GM19438 (cell line): ENCODE results near the gene ITGA11.
A peak's percentile ranks its signal among the peaks of the same experiment; 100 is the strongest.

ENCODE experiments used
- ATAC-seq: cut with Tn5 transposase; IDR thresholded peaks from one replicate; pipeline ENCODE4 v1.9.1; 2021; ENCODE audit warnings: low read depth; ENCODE audit not compliant: unreplicated experiment

Gene ITGA11, protein sequence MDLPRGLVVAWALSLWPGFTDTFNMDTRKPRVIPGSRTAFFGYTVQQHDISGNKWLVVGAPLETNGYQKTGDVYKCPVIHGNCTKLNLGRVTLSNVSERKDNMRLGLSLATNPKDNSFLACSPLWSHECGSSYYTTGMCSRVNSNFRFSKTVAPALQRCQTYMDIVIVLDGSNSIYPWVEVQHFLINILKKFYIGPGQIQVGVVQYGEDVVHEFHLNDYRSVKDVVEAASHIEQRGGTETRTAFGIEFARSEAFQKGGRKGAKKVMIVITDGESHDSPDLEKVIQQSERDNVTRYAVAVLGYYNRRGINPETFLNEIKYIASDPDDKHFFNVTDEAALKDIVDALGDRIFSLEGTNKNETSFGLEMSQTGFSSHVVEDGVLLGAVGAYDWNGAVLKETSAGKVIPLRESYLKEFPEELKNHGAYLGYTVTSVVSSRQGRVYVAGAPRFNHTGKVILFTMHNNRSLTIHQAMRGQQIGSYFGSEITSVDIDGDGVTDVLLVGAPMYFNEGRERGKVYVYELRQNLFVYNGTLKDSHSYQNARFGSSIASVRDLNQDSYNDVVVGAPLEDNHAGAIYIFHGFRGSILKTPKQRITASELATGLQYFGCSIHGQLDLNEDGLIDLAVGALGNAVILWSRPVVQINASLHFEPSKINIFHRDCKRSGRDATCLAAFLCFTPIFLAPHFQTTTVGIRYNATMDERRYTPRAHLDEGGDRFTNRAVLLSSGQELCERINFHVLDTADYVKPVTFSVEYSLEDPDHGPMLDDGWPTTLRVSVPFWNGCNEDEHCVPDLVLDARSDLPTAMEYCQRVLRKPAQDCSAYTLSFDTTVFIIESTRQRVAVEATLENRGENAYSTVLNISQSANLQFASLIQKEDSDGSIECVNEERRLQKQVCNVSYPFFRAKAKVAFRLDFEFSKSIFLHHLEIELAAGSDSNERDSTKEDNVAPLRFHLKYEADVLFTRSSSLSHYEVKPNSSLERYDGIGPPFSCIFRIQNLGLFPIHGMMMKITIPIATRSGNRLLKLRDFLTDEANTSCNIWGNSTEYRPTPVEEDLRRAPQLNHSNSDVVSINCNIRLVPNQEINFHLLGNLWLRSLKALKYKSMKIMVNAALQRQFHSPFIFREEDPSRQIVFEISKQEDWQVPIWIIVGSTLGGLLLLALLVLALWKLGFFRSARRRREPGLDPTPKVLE

DNA sequence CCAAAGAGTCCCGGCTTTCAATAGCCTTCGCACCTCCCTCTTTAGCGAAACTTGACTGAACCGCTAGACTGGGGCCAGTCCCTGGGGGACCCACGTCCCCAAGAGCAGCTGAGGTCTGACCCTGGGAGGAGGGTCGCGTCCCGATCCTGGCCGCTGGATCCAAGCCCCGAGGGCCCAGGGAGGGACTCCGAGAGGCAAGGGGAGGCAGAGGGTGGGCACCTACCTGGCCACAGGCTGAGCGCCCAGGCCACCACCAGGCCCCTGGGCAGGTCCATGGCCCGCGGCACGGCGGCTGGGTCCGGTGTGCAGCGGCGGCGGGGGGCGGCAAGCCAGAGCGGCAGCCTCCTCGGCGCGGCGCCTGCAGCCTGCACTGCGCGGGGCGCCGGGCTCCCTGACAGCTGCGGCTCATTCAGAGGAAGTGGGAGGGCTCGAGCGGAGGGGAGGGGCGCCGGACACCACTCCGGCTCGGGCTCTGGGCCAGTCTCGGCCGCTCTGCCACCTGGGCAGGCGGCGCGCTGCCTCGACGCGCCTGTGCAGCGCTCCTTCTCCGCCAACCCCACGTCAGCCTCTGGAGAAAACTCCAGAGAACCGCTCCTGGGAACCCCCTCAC lies at the start of gene ITGA11:
Gene ITGA11, minus strand, starts transcription at position 372 of the 610 bp plus-strand sequence. Its CDS starts 97 bp downstream, at position 275.
- ATAC-seq: peak; percentile 67

DNA sequence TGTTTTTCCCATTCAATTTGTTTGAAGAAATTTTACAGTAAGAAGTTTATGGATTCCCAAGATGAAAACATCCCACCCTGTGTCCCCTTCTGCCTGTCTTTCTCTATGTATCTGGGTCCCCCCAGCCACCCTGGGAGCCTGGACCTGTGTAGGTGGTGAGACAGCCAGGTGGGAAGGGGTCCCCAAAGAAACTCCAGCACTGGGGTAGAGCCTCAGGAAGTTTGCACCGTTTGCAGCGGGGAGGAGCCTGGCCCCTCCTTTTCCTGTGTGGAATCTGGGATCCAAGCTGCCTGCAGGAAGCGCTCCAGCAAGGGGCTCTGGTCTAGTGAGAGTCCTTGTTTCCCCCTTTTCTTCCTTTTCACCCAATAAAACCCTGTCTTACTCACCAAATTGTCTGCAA lies 49.4 kb upstream of the ITGA11 start:
- ATAC-seq: no peak

DNA sequence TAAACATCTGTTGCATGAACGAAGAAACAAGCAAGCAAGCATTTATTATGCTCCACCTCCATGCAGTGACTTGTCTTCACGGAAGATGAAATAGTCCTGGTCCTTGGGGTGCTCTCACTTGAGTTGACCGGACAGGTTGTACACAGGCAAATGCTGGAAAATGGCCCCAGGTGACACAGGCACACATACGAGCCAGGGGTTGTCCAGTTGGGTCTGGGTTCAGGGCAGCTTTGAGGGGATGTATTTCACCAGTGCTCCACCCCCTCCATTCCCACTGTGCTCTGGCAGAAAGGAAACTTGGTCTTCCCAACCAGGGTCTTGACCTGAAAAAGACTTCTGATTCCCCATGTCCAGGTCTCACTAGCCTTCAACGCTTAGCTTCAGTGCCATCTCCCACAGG lies 48.3 kb upstream of the ITGA11 start:
- no peak for ATAC-seq

DNA sequence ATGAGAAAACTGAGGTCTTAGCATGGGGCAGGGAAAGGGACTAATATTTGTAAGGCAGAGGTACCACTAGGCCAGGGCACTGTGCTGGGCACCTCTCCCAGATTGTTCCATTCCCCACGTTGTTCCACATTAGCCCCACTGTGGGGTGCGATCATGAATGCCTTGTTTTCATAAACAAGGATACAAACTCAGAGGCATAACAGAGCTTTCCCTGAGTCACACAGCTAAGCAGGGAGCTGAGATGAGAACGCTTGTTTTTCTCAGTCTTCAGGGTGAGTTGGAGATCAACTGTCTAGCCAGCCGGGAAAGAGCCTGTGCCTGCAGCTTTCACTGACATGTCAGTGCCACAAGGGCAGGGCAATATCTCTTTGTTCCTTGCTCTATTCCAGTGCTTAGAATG lies 47.9 kb upstream of the ITGA11 start:
- ATAC-seq: no peak

DNA sequence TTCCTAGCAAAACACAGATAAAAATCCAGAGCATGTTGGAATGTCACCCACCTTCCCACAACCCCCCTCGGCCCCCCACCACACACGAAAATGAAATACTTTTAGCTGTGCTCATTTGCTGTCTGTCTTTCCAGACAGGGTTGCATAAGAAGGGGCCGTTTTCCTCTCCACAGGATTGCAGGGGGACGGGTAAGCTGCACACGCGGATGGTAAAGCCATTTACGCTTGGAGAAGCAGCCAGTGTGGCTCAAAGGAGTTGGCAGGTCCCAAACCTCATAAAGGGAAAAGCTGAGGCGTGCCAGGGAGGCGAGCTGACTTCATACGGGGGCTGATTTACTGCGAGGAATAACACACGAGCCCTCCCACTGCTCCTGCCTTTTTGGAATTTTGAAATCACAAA lies 47.4 kb upstream of the ITGA11 start:
- no peak for ATAC-seq

DNA sequence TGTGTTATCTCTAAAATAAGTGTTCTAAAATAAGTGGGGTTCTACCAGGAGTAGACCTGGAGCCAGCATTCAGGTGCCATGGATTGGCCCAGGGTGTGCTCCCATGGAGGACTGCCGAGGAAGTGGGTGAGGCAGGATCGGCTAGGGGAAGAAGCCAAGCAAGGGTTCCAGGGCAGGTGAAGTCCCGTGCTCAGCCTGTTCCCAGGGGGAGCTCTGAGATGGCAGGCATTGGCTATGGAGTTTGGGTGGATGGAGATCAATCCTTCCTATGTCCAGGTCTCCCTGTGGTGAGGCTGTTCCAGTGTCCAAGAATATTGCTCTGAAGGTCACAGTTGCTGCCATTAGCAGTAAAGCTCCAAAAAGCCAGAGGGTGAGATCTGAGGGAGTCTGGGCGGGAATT lies 46.9 kb upstream of the ITGA11 start:
- ATAC-seq: no peak

DNA sequence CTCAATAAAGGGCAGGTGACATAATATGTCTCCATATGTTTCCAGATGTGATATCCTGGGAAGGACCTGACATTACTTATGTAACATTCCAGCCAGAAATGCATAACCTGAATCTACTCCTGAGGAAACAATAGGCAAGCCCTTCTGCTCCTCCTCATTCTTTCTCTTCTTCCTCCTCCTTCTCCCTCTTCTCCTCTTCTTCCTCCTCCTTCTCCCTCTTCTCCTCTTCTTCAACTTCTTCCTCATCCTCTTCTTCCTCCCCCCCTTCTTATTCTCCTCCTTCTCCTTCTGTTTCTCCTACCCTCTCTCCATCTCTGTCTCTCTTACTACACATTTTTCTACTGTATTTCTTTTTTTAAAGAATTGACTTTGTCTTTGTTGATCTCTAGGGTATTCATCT lies 43.5 kb upstream of the ITGA11 start:
- ATAC-seq: no peak

DNA sequence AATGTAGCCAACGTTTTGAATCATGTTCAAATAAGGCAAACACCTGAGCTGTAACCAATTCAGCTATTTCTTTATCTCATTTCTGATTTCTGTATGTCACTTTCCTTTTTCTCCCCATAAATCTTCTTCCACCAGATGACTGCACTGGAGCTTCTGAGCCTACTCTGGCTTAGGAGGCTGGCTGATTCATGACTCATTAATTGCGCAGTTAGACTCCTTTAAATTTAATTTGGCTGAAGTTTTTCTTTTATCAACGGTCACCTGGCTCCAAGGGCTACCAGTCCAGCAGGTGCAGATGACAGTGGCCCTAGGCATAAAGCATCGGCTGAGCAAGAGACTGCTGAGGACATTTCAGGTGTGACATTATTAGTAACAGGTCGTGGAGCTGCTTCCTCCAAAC lies 39.6 kb upstream of the ITGA11 start:
- ATAC-seq: no peak

DNA sequence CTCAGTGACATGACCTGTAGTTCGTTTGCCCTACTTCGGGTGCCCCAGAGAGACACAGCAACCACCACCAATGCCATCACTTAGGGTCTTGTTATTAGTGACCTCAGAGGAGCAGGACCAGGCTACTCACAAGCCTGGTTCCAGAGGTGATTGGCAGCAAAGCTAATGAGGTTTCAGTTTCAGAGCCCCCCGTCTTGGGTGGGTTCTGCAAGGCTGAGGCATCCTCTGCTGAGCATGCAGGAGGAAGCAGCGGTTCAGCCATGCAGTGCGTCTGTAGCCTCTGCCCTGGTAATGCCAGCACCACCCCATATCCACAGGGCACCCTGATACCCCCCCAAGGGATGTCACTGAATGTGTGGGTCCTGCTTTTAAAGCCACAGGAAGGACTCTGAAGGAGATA lies 39.0 kb upstream of the ITGA11 start:
- ATAC-seq: no peak

DNA sequence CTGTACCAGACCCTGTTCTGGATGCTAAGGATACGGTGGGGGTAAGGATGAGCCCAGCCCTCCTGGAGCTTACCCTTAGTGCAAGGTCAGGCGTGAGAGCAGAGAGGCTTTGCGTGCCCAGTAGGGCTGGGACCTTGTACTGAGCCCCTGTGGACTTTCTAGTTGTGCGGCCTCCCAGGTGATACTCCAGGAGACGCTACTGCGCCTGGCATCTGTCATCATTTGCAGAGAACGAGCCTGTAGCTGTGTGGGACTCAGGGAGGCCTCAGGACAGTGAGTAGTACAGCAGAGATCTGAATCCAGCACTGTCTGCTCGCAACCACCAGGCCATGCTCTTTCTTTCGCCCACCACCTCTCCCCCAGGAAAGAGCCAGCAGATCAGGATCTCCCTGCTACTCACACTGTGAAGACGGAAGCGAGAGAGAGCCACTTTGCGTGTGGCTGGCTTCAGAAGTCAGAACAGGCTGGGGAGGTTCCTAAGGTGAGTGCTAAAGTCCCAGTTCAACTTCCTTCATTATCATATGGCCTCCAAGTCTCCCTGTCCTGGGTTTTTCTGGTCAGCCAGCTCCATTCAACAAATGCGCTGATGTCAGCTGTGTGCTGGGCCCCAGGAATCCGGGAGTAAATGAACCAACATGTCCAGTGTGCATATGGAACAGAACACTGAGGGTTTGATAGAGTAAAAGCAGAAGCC lies 38.2 kb upstream of the ITGA11 start:
- ATAC-seq: no peak

DNA sequence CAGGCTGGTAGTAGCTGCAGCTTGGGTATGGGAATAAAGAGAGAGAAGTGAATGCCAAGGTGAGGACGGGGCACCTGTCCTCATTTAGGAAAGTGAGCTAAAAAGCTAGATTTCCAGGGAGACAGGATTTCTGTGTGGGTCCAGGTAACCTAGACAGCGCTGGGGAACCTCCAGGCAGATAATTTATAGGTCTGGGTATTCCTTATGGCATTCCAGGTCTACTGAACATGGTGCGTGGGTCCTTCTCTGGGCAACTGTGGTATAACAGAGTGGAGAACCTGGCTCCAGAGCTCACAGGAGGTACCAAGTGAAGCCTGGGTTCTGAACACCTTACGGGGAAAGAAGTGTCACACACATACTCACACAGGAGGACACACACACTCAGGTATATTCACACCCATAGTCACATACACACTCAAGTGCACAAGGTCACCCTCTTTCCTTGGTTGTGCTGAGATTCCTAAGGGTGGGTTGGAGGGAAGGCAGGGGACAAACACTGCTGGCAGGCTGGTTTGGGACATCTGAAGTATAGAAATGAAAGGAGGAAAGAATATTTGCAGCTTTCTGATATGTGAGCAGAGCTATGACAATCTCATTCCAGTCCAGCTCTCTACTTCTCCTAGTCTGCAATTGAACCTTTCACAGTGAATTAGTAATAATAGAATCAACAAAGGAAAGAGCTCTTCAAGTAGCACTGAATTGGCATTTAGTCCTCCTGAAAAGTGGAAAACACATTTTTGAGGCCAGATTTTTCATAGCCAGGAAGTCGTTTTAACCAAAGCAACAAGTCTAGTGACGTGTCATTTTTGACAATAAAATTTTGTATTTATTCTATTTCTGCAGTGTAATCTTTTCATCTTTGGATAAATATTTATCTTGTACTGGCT lies 37.4 kb upstream of the ITGA11 start:
- ATAC-seq: no peak

DNA sequence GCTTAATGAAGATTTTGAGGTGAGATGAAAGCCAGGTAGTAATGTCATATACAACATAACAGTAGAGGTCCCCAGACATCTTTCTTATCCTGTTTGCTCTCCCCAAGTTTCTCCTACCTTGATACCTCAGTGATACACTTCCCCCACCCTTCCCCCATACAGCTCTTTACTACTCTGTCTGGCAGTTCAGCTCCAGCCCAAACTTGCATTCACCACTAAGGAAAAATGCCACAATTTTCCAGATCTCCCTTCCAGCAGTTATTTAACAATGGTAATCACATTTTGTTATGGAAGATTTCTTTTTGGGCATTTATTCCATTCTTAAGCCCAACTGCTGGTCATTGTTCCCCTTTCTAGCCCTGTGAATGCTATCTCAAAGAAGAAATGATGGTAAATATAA lies 34.9 kb upstream of the ITGA11 start:
- no peak for ATAC-seq

DNA sequence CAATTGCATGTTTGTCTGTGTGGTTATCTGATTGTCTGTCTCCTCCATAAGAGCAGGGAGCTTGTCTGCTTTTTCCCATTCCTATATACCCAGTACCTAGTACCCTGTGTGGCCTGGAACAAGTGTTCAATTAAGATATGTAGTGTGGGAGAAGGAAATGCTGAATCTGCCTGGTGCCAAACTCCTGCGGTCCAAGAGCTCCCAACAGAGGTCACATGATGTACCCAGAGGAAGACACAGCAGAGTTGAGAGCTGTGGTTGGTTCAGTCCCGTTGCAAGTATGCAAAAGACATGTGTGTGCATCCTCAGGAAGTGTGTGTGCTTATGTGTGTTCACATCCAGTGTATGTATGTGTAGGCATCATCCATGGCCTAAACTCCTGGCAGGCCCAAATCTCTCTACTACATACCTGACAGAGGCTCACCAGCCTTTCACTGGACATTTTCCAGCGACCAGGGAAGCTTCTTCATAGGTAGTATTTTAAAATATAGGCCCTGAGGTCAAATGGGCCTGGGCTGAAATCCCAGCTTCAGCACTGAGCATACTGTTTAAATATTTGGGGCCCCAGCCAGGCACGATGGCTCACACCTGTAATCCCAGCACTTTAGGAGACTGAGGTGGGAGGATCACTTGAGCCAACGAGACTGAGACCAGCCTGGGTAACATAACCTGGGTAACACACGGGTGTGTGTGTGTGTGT lies 34.0 kb upstream of the ITGA11 start:
- ATAC-seq: no peak

DNA sequence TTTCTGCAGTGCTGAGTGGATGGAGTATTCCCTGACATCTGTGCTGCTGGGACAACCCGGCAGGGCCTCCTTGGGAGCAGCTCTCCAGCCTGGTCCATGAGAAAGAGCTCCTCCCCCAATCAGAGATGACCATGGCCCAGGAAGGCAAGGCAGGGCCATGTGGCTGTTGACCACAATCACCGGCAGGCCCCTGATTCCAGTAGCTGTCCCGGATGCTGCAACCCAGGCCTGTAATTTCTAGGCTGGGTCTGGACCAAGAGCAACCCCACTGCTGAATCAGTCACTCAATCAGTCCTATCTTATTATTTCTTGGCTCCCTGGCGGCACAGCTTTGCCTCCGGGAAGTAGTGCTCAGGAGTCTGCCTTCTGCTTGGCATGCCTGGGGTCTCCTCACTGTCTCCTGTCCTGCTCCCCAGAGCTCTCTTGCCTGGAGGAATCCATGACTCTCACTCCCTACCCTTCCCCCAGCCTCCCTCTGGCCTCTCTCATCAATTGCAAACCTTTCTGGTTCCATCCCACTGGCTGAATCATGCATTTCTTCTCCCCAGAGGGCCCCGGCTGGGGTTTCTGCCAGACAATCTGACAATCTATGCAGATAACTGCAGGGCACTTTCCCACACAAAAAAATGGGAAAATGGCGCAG lies 32.6 kb upstream of the ITGA11 start:
- no peak for ATAC-seq

DNA sequence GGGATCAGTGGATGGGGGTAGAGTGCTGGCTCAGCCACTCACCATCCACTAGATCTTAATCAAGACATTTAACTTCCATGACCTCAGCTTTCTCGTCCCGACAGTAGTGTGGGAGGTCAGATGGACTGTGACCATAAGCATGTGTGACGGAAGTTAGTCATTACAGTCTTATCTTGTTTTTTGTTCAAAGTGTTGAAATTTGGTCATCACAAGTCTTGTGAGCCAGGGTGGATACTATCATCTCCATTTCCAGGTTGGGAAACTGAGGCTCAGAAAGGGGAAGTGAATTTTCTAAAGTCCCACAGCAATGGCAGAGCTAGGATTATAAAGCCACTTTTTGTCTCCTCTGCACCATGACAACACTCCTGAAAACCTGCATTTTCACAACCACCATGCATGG lies 32.0 kb upstream of the ITGA11 start:
- ATAC-seq: no peak

DNA sequence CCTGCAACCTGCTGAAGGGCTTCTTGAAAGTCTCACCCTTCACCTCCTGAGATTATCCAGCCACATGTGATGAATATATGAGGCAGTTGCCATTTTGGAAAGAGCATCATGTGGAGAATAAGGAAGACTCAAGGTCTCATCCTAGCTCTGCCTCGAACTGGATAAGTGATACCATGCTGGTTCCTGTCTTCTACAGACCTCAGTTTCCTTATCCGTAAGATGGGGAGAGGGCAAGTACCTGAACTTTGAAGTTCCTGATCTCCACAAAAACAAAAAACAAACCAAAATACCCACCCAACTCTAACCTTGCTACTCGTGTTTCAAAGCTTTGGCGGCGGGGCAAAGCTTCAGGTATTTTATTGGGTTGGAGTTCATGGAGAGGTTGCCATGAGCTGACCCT lies 31.5 kb upstream of the ITGA11 start:
- ATAC-seq: no peak

DNA sequence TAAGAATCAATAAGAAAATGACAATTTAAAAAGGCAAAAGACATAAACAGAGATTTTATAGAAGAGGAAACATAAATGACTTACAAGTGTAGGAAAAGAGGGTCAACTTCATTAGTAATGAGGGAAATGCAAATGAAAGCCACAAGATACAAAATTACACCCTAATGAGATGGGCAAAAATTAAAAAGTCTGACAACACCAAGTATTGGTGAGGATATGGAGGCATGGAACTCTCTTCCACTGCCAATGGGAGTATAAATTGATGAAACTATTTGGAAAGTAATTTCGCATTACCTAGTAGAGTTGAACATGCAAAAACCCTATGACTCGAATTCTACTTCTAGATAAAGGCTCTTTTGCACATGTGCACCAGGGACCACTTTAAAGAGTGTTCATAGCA lies 28.2 kb upstream of the ITGA11 start:
- ATAC-seq: no peak

DNA sequence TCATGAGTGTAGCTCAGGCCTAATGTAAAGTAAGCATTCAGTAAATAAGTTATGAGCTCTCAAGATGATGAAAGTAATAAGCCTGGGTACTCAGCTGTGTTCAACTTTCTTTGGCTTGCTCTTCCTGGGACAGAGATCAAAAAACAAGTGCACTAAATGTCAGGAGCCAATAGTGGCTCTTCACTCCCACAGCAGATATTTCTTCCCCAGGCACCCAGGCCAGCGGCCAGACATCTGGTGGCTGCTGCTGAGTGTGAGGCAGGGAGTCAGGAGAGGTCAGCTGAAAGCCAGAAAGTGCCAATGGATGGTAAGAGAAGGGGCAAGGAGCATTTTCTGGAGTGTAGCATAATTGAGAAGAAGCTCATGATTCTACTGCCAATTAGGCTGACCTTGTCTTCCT lies 18.2 kb upstream of the ITGA11 start:
- ATAC-seq: no peak
